ENCODE measurements around the gene EYA2.

The EYA2 gene

GRCh38 chr20:47013606-47014005 lies 119.0 kb downstream of the EYA2 start:
- DNase-seq: no peak

- DNase-seq: no peak
Observed at GRCh38 chr20:47016068-47016664, 121.5 kb downstream of the EYA2 start.

- no peak for DNase-seq
Observed at GRCh38 chr20:47018381-47018780, 123.7 kb downstream of the EYA2 start.

DNA sequence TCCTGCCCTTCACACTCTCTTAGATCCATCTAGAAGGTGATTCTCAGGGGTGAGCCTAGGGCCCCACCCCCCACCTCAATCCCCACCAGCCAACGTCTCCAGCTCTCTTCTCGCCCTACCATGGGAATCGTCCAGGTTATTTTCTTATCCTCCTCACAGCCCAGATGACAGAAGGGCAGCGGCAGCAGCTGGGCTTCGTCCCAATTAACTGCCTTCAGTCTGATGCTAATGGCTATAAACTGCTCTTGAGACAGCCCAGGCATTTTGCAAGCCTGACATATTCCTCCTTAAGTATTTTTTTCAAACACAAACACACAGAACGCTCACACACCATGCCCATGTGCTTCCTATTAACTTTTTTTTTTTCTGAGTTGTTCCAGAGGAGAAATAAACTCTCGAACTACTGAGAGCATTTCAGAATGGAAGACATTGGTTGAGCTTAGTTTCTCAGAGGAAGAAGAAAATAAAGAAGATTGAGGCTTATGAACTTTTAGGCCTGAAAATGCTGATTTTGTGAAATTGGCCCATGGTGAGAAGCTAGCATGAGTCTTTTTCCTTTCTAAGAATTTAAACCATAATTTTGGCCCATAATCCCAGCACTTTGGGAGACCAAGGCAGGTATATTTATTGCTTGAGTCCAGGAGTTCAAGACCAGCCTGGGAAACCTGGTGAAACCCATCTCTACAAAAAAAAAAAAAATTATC lies 124.6 kb downstream of the EYA2 start:
- no peak for DNase-seq

DNA sequence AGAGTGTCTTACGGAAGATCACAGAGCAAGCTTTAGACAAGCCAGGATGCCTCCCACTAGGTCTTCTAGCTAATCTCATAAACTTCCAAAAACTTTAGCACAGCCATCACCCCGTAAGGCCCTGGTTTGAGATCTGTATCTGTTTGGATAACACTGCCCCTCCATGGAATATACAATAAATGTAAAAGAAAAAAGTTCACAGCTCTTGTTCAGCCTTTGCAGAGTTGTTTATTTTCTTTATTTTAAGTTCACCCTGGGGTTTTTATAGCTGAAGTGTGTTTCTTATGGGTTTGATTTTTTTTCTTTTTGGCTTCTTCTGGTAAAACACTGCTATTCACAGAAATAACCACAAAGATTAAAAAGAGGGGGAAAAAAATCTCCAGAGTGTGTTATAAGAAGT lies 125.6 kb downstream of the EYA2 start:
- DNase-seq: no peak

GRCh38 chr20:47021850-47022249 lies 127.2 kb downstream of the EYA2 start:
- no peak for DNase-seq

DNA sequence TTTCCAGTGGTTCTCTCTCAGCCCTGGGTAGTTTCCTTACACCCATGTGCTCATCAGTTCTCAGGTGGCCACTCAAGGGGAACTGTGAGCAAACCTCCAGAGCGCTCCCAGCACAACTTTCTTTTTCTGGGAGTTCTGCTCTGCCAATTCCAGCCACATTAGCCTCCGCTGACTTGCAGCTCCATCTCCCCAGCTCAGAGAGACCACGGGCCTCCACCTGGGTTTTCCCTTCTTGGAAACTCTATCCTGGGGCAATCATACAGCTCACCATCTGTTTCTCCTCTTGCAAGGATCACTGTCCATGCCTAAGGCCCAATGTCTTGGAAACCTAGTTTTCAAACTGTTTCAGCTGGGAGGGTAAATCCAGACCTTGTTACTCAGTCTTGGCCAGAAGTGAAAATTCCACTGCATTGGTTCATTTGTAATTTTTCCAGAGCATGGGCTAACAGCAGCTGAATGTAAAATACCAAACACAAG lies 129.9 kb downstream of the EYA2 start:
- no peak for DNase-seq

DNA sequence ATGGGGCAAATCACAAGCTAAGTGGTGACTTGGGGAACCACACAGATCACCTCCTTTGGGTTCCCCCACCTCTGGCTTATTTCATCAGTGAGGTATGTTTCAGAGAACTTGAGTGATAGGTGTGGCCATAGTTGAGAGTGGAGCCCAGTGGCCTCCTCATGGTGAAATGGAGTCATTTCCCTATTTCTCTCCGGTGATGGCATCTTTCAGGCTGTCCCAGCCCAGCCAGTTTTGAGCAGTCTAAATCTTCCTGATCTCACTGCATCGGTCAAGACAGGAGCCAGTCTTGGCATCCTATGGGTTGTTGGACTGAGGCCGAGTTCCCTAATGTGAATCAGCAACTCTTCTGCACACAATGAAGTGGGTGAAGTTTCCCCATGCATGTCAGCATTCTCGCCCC lies 132.4 kb downstream of the EYA2 start:
- no peak for DNase-seq

- no peak for DNase-seq
Observed at GRCh38 chr20:47027456-47027855, 132.8 kb downstream of the EYA2 start.

DNA sequence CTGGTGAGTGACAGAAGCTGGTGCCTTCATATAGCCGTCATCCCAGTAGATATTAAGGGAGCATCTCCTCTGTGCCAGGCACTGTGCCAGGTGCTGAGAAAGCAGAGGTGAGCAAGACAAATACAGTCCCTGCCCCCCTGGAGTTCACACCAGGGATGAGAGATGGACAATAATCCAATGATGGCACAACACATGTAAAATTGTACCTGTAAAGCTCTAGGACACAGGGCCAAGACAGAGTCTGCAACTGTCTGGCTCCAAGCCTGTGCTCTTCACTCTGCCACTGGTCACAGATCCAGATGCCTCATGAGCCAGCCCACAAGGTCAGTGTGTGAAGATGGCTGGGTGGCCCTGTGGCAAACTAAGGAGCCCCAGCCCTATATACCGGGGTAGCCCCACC lies 133.8 kb downstream of the EYA2 start:
- DNase-seq: no peak

- DNase-seq: no peak
Observed at GRCh38 chr20:47029845-47030244, 135.2 kb downstream of the EYA2 start.

- no peak for DNase-seq
Observed at GRCh38 chr20:47030271-47030810, 135.7 kb downstream of the EYA2 start.

DNA sequence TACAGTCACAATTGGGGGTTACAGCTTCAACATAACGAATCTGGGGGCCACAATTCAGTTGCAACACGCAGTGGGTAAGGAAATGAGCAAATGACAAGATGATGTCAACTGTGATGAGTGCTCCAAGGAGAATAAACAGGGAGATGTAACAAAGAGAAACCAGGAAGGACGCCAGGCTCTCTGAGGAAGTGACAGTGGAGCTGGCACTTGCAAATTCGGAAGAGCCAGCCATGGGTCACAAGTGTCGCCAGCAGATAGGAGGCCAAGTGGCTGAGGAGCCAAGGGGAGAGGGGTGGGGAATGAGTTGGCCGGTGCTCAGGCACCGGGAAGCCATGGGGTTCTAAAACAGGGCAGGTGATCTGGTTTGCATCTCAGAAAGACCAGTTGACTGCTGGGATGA lies 136.4 kb downstream of the EYA2 start:
- DNase-seq: no peak

DNA sequence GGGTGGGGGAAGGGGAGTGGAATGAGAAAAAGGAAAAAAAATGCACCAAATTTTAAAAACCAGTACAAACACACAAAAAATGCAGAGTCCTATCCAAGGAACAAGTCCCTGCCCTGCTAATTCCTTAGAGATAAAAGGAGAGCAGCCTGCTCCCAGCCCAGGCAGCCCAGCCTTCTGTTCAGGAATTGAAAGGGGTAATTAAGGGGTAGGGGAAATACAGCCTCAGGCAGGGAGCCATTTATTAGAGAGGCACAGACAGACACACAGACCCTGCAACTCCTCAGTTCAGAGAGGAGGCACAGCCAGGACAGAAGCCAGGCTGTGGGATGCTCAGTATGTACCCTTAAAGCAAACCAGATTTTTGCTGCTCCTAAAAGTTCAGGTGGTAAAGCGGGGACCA lies 137.2 kb downstream of the EYA2 start:
- DNase-seq: no peak

- no peak for DNase-seq
Observed at GRCh38 chr20:47032933-47033578, 138.4 kb downstream of the EYA2 start.

DNA sequence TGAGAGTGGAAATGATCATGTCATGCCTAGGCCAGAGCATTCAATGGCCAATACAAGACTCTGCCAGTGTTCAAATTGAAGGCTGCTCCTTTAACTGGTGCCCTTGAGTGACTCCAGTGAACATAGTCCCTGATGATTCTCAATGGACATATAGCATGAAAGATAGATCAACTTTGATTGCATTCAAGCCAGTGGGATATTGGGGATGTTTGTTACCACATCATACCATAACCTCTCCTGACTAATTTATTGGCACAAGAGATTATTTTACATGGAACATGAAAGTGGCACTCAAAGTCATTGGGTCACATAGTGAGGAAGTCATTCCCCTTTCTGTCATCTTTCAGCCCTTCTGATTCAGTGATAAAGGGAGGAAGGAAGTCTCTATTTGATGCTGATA lies 139.0 kb downstream of the EYA2 start:
- DNase-seq: no peak

DNA sequence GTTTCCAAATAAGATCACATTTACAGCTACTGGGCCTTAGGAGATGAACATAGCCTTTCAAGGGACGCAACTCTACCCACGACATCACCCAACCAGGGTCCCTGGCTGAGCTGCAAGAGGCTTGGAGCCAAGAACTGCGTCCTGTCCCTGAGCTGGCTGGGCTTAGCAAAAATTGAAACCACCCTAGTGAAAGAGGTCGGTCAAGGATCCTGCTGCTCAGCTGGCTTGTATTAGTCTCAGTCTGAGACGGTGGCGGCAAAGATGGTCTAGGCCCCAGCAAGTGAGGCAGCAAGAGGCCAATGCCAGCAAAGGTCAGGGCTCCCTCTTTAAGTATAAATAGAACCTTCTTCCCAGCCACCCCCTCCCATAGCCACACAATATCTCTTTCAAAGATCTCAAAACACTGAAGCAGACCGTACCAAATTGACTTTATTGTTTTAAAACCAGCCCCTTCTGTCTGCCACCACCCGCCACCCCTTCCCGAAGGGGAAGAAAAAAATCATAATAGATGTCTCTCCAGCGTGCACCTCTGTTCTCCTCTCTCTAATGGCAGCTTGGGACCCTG lies 140.5 kb downstream of the EYA2 start:
- no peak for DNase-seq

- no peak for DNase-seq
Observed at GRCh38 chr20:47036091-47036870, 141.6 kb downstream of the EYA2 start.

- no peak for DNase-seq
Observed at GRCh38 chr20:47038566-47039560, 144.2 kb downstream of the EYA2 start.

- DNase-seq: no peak
Observed at GRCh38 chr20:47040506-47041125, 146.0 kb downstream of the EYA2 start.

GRCh38 chr20:47041396-47041899 lies 146.8 kb downstream of the EYA2 start:
- no peak for DNase-seq
